Prostate gland (tissue), 2 donors: ENCODE data around the gene SERPINB7.

ENCODE experiments used
- CTCF ChIP-seq, 4 experiments: fragments of 200-600 bp in 2 of 4; fragments of 450-650 bp in 2 of 4; sonication (generic) in 2 of 4; IDR thresholded peaks; 1 replicate in 3 of 4; 2 replicates in 1 of 4; pipeline ENCODE4 v1.5.1; 2016 to 2019; ENCODE audit warnings: antibody characterized with exemption in 4 of 4, mild to moderate bottlenecking in 2 of 4, moderate library complexity in 2 of 4
- POLR2A ChIP-seq: fragments of 450-650 bp; IDR thresholded peaks from one replicate; pipeline ENCODE4 v1.6.1; 2016; ENCODE audit warnings: antibody characterized with exemption, mild to moderate bottlenecking

- TF ChIP-seq CTCF (IDR thresholded peaks at IDR 0.05) = no peak
- TF ChIP-seq POLR2A = no peak
Observed at GRCh38 chr18:63763831-63764600, 11.2 kb upstream of the SERPINB7 start.
